H9 (cell line): ENCODE data around the gene GUK1. TPM values are rescaled to one million over a fixed set of nuclear protein-coding genes. Genes with fewer than 3 reads are reported as not detected.

Source experiments
- DNase-seq: peaks from one replicate; pipeline ENCODE4 v3.0.0-alpha.2; 2017
- H2AFZ ChIP-seq: one replicate; pipeline ENCODE4 v1.6.1; 2013; ENCODE audit warnings: mild to moderate bottlenecking, low read length, control low read depth, moderate library complexity
- H2AK5ac ChIP-seq: 2 replicates; pipeline ENCODE4 v1.6.1; 2013; ENCODE audit warnings: low read length, control low read depth, mixed read lengths; ENCODE audit not compliant: insufficient read length
- H2BK120ac ChIP-seq: one replicate; pipeline ENCODE4 v1.6.1; 2013; ENCODE audit warnings: low read depth, mild to moderate bottlenecking, low read length, control low read depth, inconsistent platforms; ENCODE audit not compliant: poor library complexity, severe bottlenecking
- H2BK12ac ChIP-seq: 2 replicates; pipeline ENCODE4 v1.6.1; 2013; ENCODE audit warnings: low read length, control low read depth, mixed read lengths, low read depth; ENCODE audit not compliant: insufficient read length
- H2BK15ac ChIP-seq: 2 replicates; pipeline ENCODE4 v1.6.1; 2013; ENCODE audit warnings: low read depth, low read length, control low read depth
- H2BK20ac ChIP-seq: one replicate; pipeline ENCODE4 v1.6.1; 2013; ENCODE audit warnings: low read depth, mild to moderate bottlenecking, low read length, control low read depth, inconsistent platforms; ENCODE audit not compliant: poor library complexity, severe bottlenecking
- H2BK5ac ChIP-seq: 2 replicates; pipeline ENCODE4 v1.6.1; 2013; ENCODE audit warnings: low read length, control low read depth, mixed read lengths; ENCODE audit not compliant: insufficient read length
- H3K14ac ChIP-seq: 2 replicates; pipeline ENCODE4 v1.6.1; 2013; ENCODE audit warnings: low read length, control low read depth; ENCODE audit not compliant: insufficient read depth
- H3K18ac ChIP-seq: 2 replicates; pipeline ENCODE4 v1.6.1; 2013; ENCODE audit warnings: low read depth, mild to moderate bottlenecking, mixed read lengths, low read length, control low read depth; ENCODE audit not compliant: insufficient read length
- H3K23ac ChIP-seq: 2 replicates; pipeline ENCODE4 v1.6.1; 2013; ENCODE audit warnings: low read length, control low read depth, mixed read lengths, low read depth; ENCODE audit not compliant: insufficient read length
- H3K23me2 ChIP-seq: 2 replicates; pipeline ENCODE4 v1.6.1; 2013; ENCODE audit warnings: low read depth, mild to moderate bottlenecking, mixed read lengths, low read length, control low read depth; ENCODE audit not compliant: insufficient read length, poor library complexity, severe bottlenecking
- H3K27ac ChIP-seq: 2 replicates; pipeline ENCODE4 v1.5.1; 2013; ENCODE audit warnings: low read length, control low read depth, mixed read lengths, low read depth; ENCODE audit not compliant: insufficient read length
- H3K27me3 ChIP-seq: 2 replicates; pipeline ENCODE4 v1.6.1; 2013; ENCODE audit warnings: low read length, control low read depth, inconsistent platforms; ENCODE audit not compliant: insufficient read depth
- H3K4ac ChIP-seq: 2 replicates; pipeline ENCODE4 v1.6.1; 2013; ENCODE audit warnings: low read depth, mild to moderate bottlenecking, control low read depth, inconsistent platforms, low read length, moderate library complexity
- H3K4me1 ChIP-seq: 2 replicates; pipeline ENCODE4 v1.6.1; 2013; ENCODE audit warnings: low read length, control low read depth, inconsistent platforms; ENCODE audit not compliant: insufficient read depth
- H3K4me2 ChIP-seq: 2 replicates; pipeline ENCODE4 v1.6.1; 2013; ENCODE audit warnings: low read length, control low read depth, mixed read lengths; ENCODE audit not compliant: insufficient read length, insufficient read depth
- H3K56ac ChIP-seq: 2 replicates; pipeline ENCODE4 v1.6.1; 2013; ENCODE audit warnings: low read depth, mild to moderate bottlenecking, mixed read lengths, low read length, control low read depth; ENCODE audit not compliant: insufficient read length
- H3K79me1 ChIP-seq: 2 replicates; pipeline ENCODE4 v1.6.1; 2013; ENCODE audit warnings: low read depth, mild to moderate bottlenecking, moderate library complexity, low read length, control low read depth, inconsistent platforms; ENCODE audit not compliant: insufficient read depth, poor library complexity, severe bottlenecking
- H3K79me2 ChIP-seq: 2 replicates; pipeline ENCODE4 v1.6.1; 2013; ENCODE audit warnings: low read length, control low read depth, inconsistent platforms; ENCODE audit not compliant: insufficient read depth
- H3K9ac ChIP-seq: 2 replicates; pipeline ENCODE4 v1.6.1; 2013; ENCODE audit warnings: low read length, control low read depth, mixed read lengths; ENCODE audit not compliant: insufficient read length; ENCODE audit errors: extremely low read depth
- H3K9me3 ChIP-seq: one replicate; pipeline ENCODE4 v1.6.1; 2013; ENCODE audit warnings: low read depth, low read length, inconsistent platforms; ENCODE audit not compliant: control insufficient read depth
- H3T11ph ChIP-seq: one replicate; pipeline ENCODE4 v1.6.1; 2013; ENCODE audit warnings: mild to moderate bottlenecking, low read length, control low read depth, inconsistent platforms
- H4K20me1 ChIP-seq: one replicate; pipeline ENCODE4 v1.6.1; 2013; ENCODE audit not compliant: control insufficient read depth, insufficient read length, insufficient read depth
- H4K5ac ChIP-seq: 2 replicates; pipeline ENCODE4 v1.6.1; 2013; ENCODE audit warnings: low read depth, mild to moderate bottlenecking, mixed read lengths, low read length, control low read depth; ENCODE audit not compliant: insufficient read length
- H4K8ac ChIP-seq: replicated peaks from 2 replicates; pipeline ENCODE4 v1.6.1; 2013; ENCODE audit warnings: low read length, control low read depth, mixed read lengths, low read depth; ENCODE audit not compliant: insufficient read length
- H4K91ac ChIP-seq: 2 replicates; pipeline ENCODE4 v1.6.1; 2013; ENCODE audit warnings: low read depth, mild to moderate bottlenecking, moderate library complexity, mixed read lengths, low read length, control low read depth; ENCODE audit not compliant: insufficient read length
- H3K27ac Mint-ChIP-seq, 3 experiments: 2 replicates in 2 of 3; 3 replicates in 1 of 3; pipeline ENCODE4 v1.8.0; 2020 to 2021; ENCODE audit warnings: mixed read lengths in 3 of 3, mild to moderate bottlenecking in 1 of 3, moderate library complexity in 1 of 3
- H3K27me3 Mint-ChIP-seq: 2 replicates; pipeline ENCODE4 v1.8.0; 2021; ENCODE audit warnings: low read depth, mild to moderate bottlenecking, moderate library complexity, mixed read lengths
- H3K36me3 Mint-ChIP-seq, 3 experiments: 2 replicates in 2 of 3; 3 replicates in 1 of 3; pipeline ENCODE4 v1.8.0; 2020 to 2021; ENCODE audit warnings: low read depth in 3 of 3, mixed read lengths in 3 of 3; ENCODE audit not compliant: insufficient read depth in 1 of 3
- H3K4me1 Mint-ChIP-seq, 2 experiments: 2 replicates each; pipeline ENCODE4 v1.8.0; 2020; ENCODE audit warnings: mixed read lengths in 2 of 2
- H3K4me3 Mint-ChIP-seq, 2 experiments: 2 replicates in 1 of 2; 3 replicates in 1 of 2; pipeline ENCODE4 v1.8.0; 2020 to 2021; ENCODE audit warnings: mild to moderate bottlenecking in 2 of 2, mixed read lengths in 2 of 2, moderate library complexity in 1 of 2
- H3K9me3 Mint-ChIP-seq, 2 experiments: 2 replicates in 1 of 2; 3 replicates in 1 of 2; pipeline ENCODE4 v1.8.0; 2020; ENCODE audit warnings: mild to moderate bottlenecking in 2 of 2, mixed read lengths in 2 of 2, moderate library complexity in 1 of 2
- CTCF ChIP-seq: fragments of 200-600 bp; sonication (generic); conservative IDR thresholded peaks from 3 replicates; pipeline ENCODE4 v1.8.0; 2021; ENCODE audit warnings: antibody characterized with exemption, mild to moderate bottlenecking
- WGBS: extraction: QIAGEN DNeasy Blood & Tissue Kit; methylation state at CpG from one replicate; pipeline ENCODE4 v1.1.7; 2013; ENCODE audit warnings: missing lambda C conversion rate, low lambda C conversion rate, mixed read lengths; ENCODE audit not compliant: insufficient read length; ENCODE audit errors: extremely low coverage; 5-methylcytosine and 5-hydroxymethylcytosine counted together
- total RNA-seq: library from RNA; stranded (reverse); gene quantifications from 2 replicates; pipeline ENCODE4 v1.2.1, GENCODE V29; 2021

GUK1 gene
- total RNA-seq, 1 experiment from 2014 or later = 88.2 TPM

GRCh38 chr1:228106800-228107054 lies 33.4 kb upstream of the GUK1 start:
- no peak overlapping the region for H2BK15ac ChIP-seq
- no peak overlapping the region for H2BK12ac ChIP-seq
- Mint-ChIP-seq H3K9me3 (no peaks in the 10 kb centered on the region), H3K4me1 (peaks cover 21 to 22% of the 10 kb centered on the region in 2 experiments), H3K36me3 (peaks cover 15 to 19% (median 16%) of the 10 kb centered on the region in 3 experiments; a peak in 6 of 7 replicates), H3K27ac (no peak overlapping the region; a peak in 1 of 7 replicates), H3K4me3 (peak overlapping the region in 1 of 2 experiments; percentile 25; a peak in 2 of 5 replicates), H3K27me3 (peaks cover 19% of the 10 kb centered on the region)
- DNase-seq = no peak
- no peak overlapping the region for H2BK20ac ChIP-seq
- no peak overlapping the region for H3T11ph ChIP-seq
- H3K27ac ChIP-seq = no peak overlapping the region
- H3K18ac ChIP-seq = no peak overlapping the region
- no peak overlapping the region for H2BK5ac ChIP-seq
- H3K4me2 ChIP-seq = no peak overlapping the region
- no peaks in the 10 kb centered on the region for H3K79me2 ChIP-seq
- TF ChIP-seq CTCF = no peak
- peaks cover 3% of the 10 kb centered on the region for H3K79me1 ChIP-seq
- H2AFZ ChIP-seq = no peak overlapping the region
- no peaks in the 10 kb centered on the region for H3K4me1 ChIP-seq
- no peak overlapping the region for H3K14ac ChIP-seq
- H2BK120ac ChIP-seq = no peak overlapping the region
- H3K27me3 ChIP-seq = no peaks in the 10 kb centered on the region
- H3K4ac ChIP-seq = no peak overlapping the region
- no peak overlapping the region for H3K23ac ChIP-seq
- H4K5ac ChIP-seq = no peak overlapping the region
- H4K8ac ChIP-seq = no peak overlapping the region
- no peak overlapping the region for H4K91ac ChIP-seq
- H2AK5ac ChIP-seq = no peak overlapping the region
- H3K9ac ChIP-seq = no peak overlapping the region
- no peak overlapping the region for H3K56ac ChIP-seq
- H4K20me1 ChIP-seq = no peaks in the 10 kb centered on the region
- no CpG with 5 or more reads among the region's 9 CpGs for WGBS
- H3K9me3 ChIP-seq = no peaks in the 10 kb centered on the region
- H3K23me2 ChIP-seq = peaks cover 14% of the 10 kb centered on the region
